ENCODE results near the gene POMGNT2.

DNA sequence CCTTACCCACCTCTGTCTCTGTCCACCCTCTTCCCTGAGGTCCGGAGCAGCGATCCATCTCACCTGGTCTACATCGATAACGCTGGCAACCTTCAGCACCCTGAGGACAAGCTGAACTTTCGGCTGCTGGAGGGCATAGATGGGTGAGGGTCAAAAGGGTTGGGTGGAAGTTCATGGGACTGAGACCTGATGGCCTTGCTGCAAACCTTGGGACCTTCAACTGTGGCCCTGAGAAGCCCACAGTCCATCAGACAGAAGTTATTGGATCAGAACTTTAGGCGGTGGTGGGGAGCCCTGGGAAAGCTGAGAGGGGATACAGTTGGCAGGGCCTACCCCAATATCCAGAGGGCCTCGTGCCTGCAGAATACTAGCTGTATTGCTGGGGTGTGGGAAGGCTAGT lies 50.5 kb downstream of the POMGNT2 start:
- no peak for TF ChIP-seq POLR2AphosphoS5 (IDR thresholded peaks at IDR 0.05; ENCODE audit: low read depth, low read length)
- no peak for TF ChIP-seq RFX5 (IDR thresholded peaks at IDR 0.05; ENCODE audit: borderline replicate concordance, low read depth, low read length)
- TF ChIP-seq KDM5A (IDR thresholded peaks at IDR 0.05; ENCODE audit: low read length), result no peak
- no peak for TF ChIP-seq POLR2A (IDR thresholded peaks at IDR 0.05; ENCODE audit: control extremely low read depth in 1 of 2, low read depth in 2 of 2, low read length in 2 of 2)
- no peak for TF ChIP-seq TAF1 (IDR thresholded peaks at IDR 0.05; ENCODE audit: low read depth, low read length)
- TF ChIP-seq, protein P1, sequence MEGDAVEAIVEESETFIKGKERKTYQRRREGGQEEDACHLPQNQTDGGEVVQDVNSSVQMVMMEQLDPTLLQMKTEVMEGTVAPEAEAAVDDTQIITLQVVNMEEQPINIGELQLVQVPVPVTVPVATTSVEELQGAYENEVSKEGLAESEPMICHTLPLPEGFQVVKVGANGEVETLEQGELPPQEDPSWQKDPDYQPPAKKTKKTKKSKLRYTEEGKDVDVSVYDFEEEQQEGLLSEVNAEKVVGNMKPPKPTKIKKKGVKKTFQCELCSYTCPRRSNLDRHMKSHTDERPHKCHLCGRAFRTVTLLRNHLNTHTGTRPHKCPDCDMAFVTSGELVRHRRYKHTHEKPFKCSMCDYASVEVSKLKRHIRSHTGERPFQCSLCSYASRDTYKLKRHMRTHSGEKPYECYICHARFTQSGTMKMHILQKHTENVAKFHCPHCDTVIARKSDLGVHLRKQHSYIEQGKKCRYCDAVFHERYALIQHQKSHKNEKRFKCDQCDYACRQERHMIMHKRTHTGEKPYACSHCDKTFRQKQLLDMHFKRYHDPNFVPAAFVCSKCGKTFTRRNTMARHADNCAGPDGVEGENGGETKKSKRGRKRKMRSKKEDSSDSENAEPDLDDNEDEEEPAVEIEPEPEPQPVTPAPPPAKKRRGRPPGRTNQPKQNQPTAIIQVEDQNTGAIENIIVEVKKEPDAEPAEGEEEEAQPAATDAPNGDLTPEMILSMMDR (IDR thresholded peaks at IDR 0.05; ENCODE audit: control extremely low read depth in 1 of 3, insufficient read depth in 1 of 3, low read depth in 1 of 3, low read length in 3 of 3), result no peak
- no peak for TF ChIP-seq NRF1 (IDR thresholded peaks at IDR 0.05; ENCODE audit: low read depth, low read length)
- TF ChIP-seq, protein P2, sequence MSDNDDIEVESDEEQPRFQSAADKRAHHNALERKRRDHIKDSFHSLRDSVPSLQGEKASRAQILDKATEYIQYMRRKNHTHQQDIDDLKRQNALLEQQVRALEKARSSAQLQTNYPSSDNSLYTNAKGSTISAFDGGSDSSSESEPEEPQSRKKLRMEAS (IDR thresholded peaks at IDR 0.05), result no peak
- TF ChIP-seq EP300 (IDR thresholded peaks at IDR 0.05; ENCODE audit: borderline replicate concordance in 1 of 2, low read depth in 2 of 2, low read length in 2 of 2), result no peak
- no peak for TF ChIP-seq CHD1 (IDR thresholded peaks at IDR 0.05; ENCODE audit: low read depth, low read length)
- no peak for TF ChIP-seq CBX8 (IDR thresholded peaks at IDR 0.05; ENCODE audit: borderline replicate concordance, low read depth, low read length)
